Kidney (tissue), 14 donors: ENCODE results near the gene IDH3G. TPM values are rescaled to one million over a fixed set of nuclear protein-coding genes. Genes with fewer than 3 reads are reported as not detected.
"Not testable (repeated sequence)": the region's sequence is repeated elsewhere in the genome, so short reads cannot be mapped to it uniquely, and the experiment has no call there.

Source experiments
- DNase-seq, 5 donors: peaks; one replicate each; pipeline ENCODE4 v3.0.0-alpha.2; 2013 to 2020
- FAIRE-seq: peaks from 2 replicates; lab custom pipeline; 2012; peaks lifted over from hg19 to GRCh38; lab: Jason Lieb, UNC
- H3K27ac ChIP-seq, 2 donors: one replicate each; pipeline ENCODE4 v1.7.0; 2013; ENCODE audit warnings: low read depth in 2 of 2, low read length in 2 of 2, inconsistent platforms in 1 of 2
- H3K27me3 ChIP-seq: one replicate; pipeline ENCODE4 v1.7.1; 2013; ENCODE audit warnings: low read length, inconsistent platforms; ENCODE audit not compliant: control insufficient read depth, insufficient read depth
- H3K36me3 ChIP-seq, 3 donors: one replicate each; pipeline versions ENCODE4 v1.7.0 to v1.7.1; 2013; ENCODE audit warnings: low read length in 3 of 3, control low read depth in 1 of 3, inconsistent platforms in 1 of 3; ENCODE audit not compliant: insufficient read depth in 3 of 3, control insufficient read depth in 2 of 3
- H3K4me1 ChIP-seq, 3 donors: one replicate each; pipeline versions ENCODE4 v1.7.0 to v1.7.1; 2013; ENCODE audit warnings: low read length in 3 of 3, inconsistent platforms in 1 of 3, low read depth in 1 of 3; ENCODE audit not compliant: control insufficient read depth in 2 of 3, insufficient read depth in 2 of 3
- H3K4me3 ChIP-seq, 3 donors: one replicate each; pipeline versions ENCODE4 v1.7.0 to v1.8.1; 2013; ENCODE audit warnings: low read length in 3 of 3, control low read depth in 1 of 3, inconsistent platforms in 1 of 3
- H3K9ac ChIP-seq, 3 donors: one replicate each; pipeline versions ENCODE4 v1.7.0 to v1.7.1; 2013; ENCODE audit warnings: low read length in 3 of 3, control low read depth in 1 of 3, inconsistent platforms in 1 of 3
- H3K9me3 ChIP-seq, 3 donors: one replicate each; pipeline versions ENCODE4 v1.7.0 to v1.7.1; 2013; ENCODE audit warnings: low read length in 3 of 3, control low read depth in 1 of 3, inconsistent platforms in 1 of 3; ENCODE audit not compliant: control insufficient read depth in 2 of 3, insufficient read depth in 1 of 3
- CTCF ChIP-seq: IDR thresholded peaks from 3 replicates; pipeline ENCODE4 v1.5.1; 2012; ENCODE audit warnings: mild to moderate bottlenecking, moderate library complexity, borderline replicate concordance; ENCODE audit not compliant: insufficient read depth; ENCODE audit errors: extremely low read depth
- intact Hi-C: fragments of 100-400 bp; cut with DNase I; formaldehyde crosslinking; loops from one replicate; pipeline ENCODE4 v1.11.1; 2022
- polyA plus RNA-seq: library from polyadenylated mRNA; stranded (reverse); fragments of 350-450 nt; fragmentation: Illumina TruSeq; extraction: RNeasy Lipid Tissue Mini Kit (QIAGEN cat#74804); gene quantifications from one replicate; pipeline ENCODE4 v1.2.3, GENCODE V29; 2014; ENCODE audit warnings: low read depth, low replicate concordance; ENCODE audit not compliant: insufficient read depth
- total RNA-seq: library from RNA; stranded (reverse); fragmentation: NEBNext Ultra II Directional; extraction: Animal tissue kit (Norgen Biotek cat#: 25700); gene quantifications from one replicate; pipeline ENCODE4 v1.2.1, GENCODE V29; 2021
- donor health status: control.
- donor health status: control.
- donor health status: control.
- donor health status: control.
- donor health status: control.
- donor health status: DM: yes; HTN: yes; CAD: no.
- donor health status: Normal renal cell carcinoma (clear cell type).

IDH3G gene
- total and polyA plus RNA-seq, 2 donors from 2014 or later, result 62.1 to 100 TPM

GRCh38 chrX:153820601-153821000, 26.4 kb upstream of the IDH3G start:
- H3K27me3 ChIP-seq, result no peaks in the 10 kb centered on the region
- H3K27ac ChIP-seq, result no peak overlapping the region
- no peak overlapping the region for H3K9ac ChIP-seq
- intact Hi-C loops, result no loop called here
- no peaks in the 10 kb centered on the region for H3K4me1 ChIP-seq
- no peaks in the 10 kb centered on the region for H3K36me3 ChIP-seq
- DNase-seq, result no peak
- no peak overlapping the region for H3K4me3 ChIP-seq
- no peak for FAIRE-seq
- no peaks in the 10 kb centered on the region for H3K9me3 ChIP-seq
- no peak for TF ChIP-seq CTCF

GRCh38 chrX:153819384-153820040, 25.3 kb upstream of the IDH3G start:
- no peaks in the 10 kb centered on the region for H3K36me3 ChIP-seq
- H3K27ac ChIP-seq, result no peak overlapping the region
- H3K4me1 ChIP-seq, result no peaks in the 10 kb centered on the region
- H3K9ac ChIP-seq, result no peak overlapping the region
- no peaks in the 10 kb centered on the region for H3K9me3 ChIP-seq
- intact Hi-C loops, result no loop called here
- DNase-seq (no peak), FAIRE-seq (no peak)
- no peaks in the 10 kb centered on the region for H3K27me3 ChIP-seq
- TF ChIP-seq CTCF, result no peak
- peak overlapping the region in 1 of 3 donors; percentile 3 for H3K4me3 ChIP-seq

GRCh38 chrX:153818571-153819383, 24.6 kb upstream of the IDH3G start:
- FAIRE-seq (no peak), DNase-seq (peak in 4 of 5 donors; percentile 48 to 73 (median 62))
- TF ChIP-seq CTCF, result no peak
- Histone ChIP-seq H3K36me3 (no peaks in the 10 kb centered on the region), H3K27me3 (no peaks in the 10 kb centered on the region), H3K9me3 (no peaks in the 10 kb centered on the region), H3K4me1 (no peaks in the 10 kb centered on the region), H3K4me3 (peak overlapping the region in 1 of 3 donors; percentile 3), H3K9ac (no peak overlapping the region), H3K27ac (no peak overlapping the region)
- intact Hi-C loops, result no loop called here

GRCh38 chrX:153818064-153818463, 23.9 kb upstream of the IDH3G start:
- H3K9ac ChIP-seq, H3K4me3 ChIP-seq, H3K27ac ChIP-seq, H3K36me3 ChIP-seq, intact Hi-C loops, DNase-seq, FAIRE-seq, H3K27me3 ChIP-seq, H3K4me1 ChIP-seq, H3K9me3 ChIP-seq: not testable (repeated sequence)
